A673 (cell line): ENCODE measurements around the gene ATG7.

Experiments used
- CTCF ChIP-seq: fragments of 300-800, 200-600 bp; sonication (generic); conservative IDR thresholded peaks from 2 replicates; pipeline ENCODE4 v1.5.1; 2017; ENCODE audit warnings: low read depth, mild to moderate bottlenecking, antibody characterized with exemption, low read length, moderate library complexity, mixed read lengths
- EZH2 ChIP-seq: fragments of 200-600 bp; sonication (generic); IDR thresholded peaks from 2 replicates; pipeline ENCODE4 v1.6.1; 2017; ENCODE audit warnings: borderline replicate concordance, low read depth, mild to moderate bottlenecking, mixed read lengths, antibody characterized with exemption, low read length; ENCODE audit not compliant: poor library complexity, severe bottlenecking

DNA sequence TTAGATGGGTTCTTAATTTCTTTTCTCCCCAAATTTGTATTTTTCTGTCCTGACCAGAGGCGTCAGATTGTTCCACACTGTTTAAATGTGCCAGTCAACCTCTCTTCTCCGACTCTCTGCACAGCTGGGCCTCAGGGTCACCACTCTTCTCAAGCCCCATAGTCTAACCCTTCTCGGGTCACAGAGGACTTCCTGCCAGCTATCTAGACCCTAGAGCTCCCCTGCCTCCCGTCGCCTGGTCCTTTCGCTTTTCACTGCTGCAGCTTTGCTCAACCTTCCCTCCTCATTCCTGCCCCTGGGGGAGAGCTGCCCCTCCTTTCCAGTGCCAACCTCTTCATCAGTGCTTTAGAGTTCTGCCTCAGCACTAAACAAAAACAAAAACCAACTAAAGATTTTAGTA, 151.7 kb downstream of the ATG7 start:
- no peak for TF ChIP-seq CTCF
- TF ChIP-seq EZH2 = no peak
